ENCODE measurements around the gene CPE.

CPE gene

DNA sequence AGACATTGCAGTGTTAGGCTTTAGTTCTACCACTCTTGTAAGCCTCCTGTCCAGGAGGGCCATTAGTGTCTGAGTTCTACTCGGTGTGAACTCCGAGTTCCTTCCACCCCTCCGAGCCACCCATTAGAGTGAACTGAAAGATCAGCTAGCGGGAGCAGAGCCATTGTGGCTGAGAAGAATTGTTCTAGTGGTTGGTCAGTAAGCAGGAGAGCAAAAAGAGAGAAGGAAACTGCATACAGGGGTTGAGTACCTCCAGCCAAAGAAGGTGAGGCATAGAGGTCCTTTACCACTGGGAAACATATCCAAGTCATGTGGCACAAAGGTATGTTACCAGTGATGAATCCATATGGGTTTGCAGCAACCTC is 96.9 kb downstream of the CPE start:
- Histone ChIP-seq H3K4me1 (ENCODE audit: insufficient read depth, low read length, severe bottlenecking) (no peaks in the 10 kb centered on the region), H3K4me2 (ENCODE audit: low read length) (no peak overlapping the region), H3K9me3 (ENCODE audit: low read length) (peaks cover 16% of the 10 kb centered on the region), H2AFZ (ENCODE audit: low read length) (no peak overlapping the region), H3K79me2 (ENCODE audit: insufficient read depth, low read length) (no peaks in the 10 kb centered on the region), H3K4me3 (ENCODE audit: low read depth, low read length, poor library complexity, severe bottlenecking) (no peak overlapping the region), H3K9ac (ENCODE audit: low read length) (no peak overlapping the region), H3K27me3 (ENCODE audit: insufficient read depth, low read length) (no peaks in the 10 kb centered on the region), H3K36me3 (ENCODE audit: insufficient read depth, low read length) (no peaks in the 10 kb centered on the region), H3K27ac (ENCODE audit: low read depth, low read length, poor library complexity, severe bottlenecking) (no peak overlapping the region), H3K9me2 (ENCODE audit: low read depth, low read length) (no peaks in the 10 kb centered on the region), H3F3A (ENCODE audit: insufficient read depth, low read length) (no peaks in the 10 kb centered on the region), H4K20me1 (ENCODE audit: insufficient read depth, low read length) (no peaks in the 10 kb centered on the region)
- no peak for TF ChIP-seq EZH2 (IDR thresholded peaks at IDR 0.05; ENCODE audit: borderline replicate concordance, low read length)
- TF ChIP-seq, protein P1, sequence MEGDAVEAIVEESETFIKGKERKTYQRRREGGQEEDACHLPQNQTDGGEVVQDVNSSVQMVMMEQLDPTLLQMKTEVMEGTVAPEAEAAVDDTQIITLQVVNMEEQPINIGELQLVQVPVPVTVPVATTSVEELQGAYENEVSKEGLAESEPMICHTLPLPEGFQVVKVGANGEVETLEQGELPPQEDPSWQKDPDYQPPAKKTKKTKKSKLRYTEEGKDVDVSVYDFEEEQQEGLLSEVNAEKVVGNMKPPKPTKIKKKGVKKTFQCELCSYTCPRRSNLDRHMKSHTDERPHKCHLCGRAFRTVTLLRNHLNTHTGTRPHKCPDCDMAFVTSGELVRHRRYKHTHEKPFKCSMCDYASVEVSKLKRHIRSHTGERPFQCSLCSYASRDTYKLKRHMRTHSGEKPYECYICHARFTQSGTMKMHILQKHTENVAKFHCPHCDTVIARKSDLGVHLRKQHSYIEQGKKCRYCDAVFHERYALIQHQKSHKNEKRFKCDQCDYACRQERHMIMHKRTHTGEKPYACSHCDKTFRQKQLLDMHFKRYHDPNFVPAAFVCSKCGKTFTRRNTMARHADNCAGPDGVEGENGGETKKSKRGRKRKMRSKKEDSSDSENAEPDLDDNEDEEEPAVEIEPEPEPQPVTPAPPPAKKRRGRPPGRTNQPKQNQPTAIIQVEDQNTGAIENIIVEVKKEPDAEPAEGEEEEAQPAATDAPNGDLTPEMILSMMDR (IDR thresholded peaks at IDR 0.05; ENCODE audit: low read length), result no peak

DNA sequence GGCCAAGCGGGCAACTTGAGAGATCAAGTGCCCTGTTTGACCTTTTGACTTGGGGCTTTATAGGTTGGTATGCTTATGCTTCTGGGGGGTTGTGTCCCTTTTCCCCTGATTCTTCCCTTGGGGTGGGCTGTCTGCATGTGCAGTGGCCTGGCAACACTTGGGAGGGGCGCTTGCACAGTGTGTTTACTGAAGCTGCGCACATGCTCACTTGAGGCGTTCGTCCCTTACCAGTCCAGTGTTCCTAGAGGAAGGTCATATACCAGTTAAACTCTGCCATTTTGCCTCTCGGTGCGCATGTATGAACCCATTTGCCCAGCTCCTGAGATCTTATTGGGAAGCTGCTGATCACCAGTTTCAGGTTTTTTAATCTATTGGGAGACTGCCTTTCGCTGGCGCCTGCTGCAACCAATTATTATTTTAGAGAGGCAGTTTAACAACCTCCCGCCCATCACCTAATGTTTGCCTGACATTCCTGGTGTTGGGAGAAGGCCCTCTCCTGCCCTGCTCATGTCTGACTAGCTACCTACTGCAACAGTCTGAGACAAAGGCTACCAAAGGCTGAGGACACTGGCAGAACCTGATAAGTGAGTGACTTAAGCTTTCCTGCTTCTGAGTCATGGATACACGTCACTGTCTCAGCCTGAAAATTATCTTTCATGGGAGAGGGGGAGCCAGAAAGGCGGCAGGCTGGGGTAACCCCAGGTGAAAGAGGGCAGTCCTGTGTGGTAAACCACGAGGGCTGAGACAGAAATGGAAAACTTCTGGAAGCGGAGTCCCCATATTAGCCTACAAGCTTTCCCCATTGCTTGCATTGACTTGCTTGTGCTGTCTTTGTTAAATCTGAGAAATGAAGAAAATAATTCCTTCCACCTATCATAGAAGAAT is 97.6 kb downstream of the CPE start:
- Histone ChIP-seq H3K9me3 (ENCODE audit: low read length) (peaks cover 16% of the 10 kb centered on the region), H3K79me2 (ENCODE audit: insufficient read depth, low read length) (no peaks in the 10 kb centered on the region), H3K27me3 (ENCODE audit: insufficient read depth, low read length) (no peaks in the 10 kb centered on the region), H3K4me3 (ENCODE audit: low read depth, low read length, poor library complexity, severe bottlenecking) (no peak overlapping the region), H3K36me3 (ENCODE audit: insufficient read depth, low read length) (no peaks in the 10 kb centered on the region), H3K9ac (ENCODE audit: low read length) (no peak overlapping the region), H3K4me2 (ENCODE audit: low read length) (no peak overlapping the region), H3F3A (ENCODE audit: insufficient read depth, low read length) (no peaks in the 10 kb centered on the region), H3K4me1 (ENCODE audit: insufficient read depth, low read length, severe bottlenecking) (no peaks in the 10 kb centered on the region), H3K9me2 (ENCODE audit: low read depth, low read length) (no peaks in the 10 kb centered on the region), H3K27ac (ENCODE audit: low read depth, low read length, poor library complexity, severe bottlenecking) (no peak overlapping the region), H2AFZ (ENCODE audit: low read length) (no peak overlapping the region), H4K20me1 (ENCODE audit: insufficient read depth, low read length) (no peaks in the 10 kb centered on the region)
- TF ChIP-seq, protein P1 (IDR thresholded peaks at IDR 0.05; ENCODE audit: low read length), result no peak
- no peak for TF ChIP-seq EZH2 (IDR thresholded peaks at IDR 0.05; ENCODE audit: borderline replicate concordance, low read length)

DNA sequence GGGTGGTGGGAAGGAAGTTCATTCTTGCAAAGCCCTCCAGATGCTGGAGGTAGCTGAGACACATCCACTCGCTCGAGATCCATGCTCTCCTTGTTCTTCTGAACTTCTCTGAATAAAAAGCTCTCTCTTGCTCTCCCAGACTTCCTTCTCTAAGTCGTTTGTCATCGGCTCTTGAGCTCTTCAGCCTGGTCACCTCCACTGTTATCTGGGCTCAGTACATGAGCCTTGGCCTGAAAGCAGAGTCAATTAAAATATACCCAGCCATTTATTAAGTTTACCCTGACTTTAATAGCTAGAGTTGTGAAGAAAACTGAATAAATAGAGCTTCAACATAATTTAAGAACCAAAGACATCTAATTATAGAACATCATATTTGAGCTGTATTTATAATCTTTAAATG is 99.0 kb downstream of the CPE start:
- Histone ChIP-seq H3K4me2 (ENCODE audit: low read length) (no peak overlapping the region), H2AFZ (ENCODE audit: low read length) (no peak overlapping the region), H3K27me3 (ENCODE audit: insufficient read depth, low read length) (no peaks in the 10 kb centered on the region), H3K79me2 (ENCODE audit: insufficient read depth, low read length) (no peaks in the 10 kb centered on the region), H3K4me3 (ENCODE audit: low read depth, low read length, poor library complexity, severe bottlenecking) (no peak overlapping the region), H3K9me3 (ENCODE audit: low read length) (peaks cover 8% of the 10 kb centered on the region), H3K4me1 (ENCODE audit: insufficient read depth, low read length, severe bottlenecking) (no peaks in the 10 kb centered on the region), H3K9me2 (ENCODE audit: low read depth, low read length) (no peaks in the 10 kb centered on the region), H3K27ac (ENCODE audit: low read depth, low read length, poor library complexity, severe bottlenecking) (no peak overlapping the region), H3F3A (ENCODE audit: insufficient read depth, low read length) (no peaks in the 10 kb centered on the region), H3K36me3 (ENCODE audit: insufficient read depth, low read length) (no peaks in the 10 kb centered on the region), H4K20me1 (ENCODE audit: insufficient read depth, low read length) (no peaks in the 10 kb centered on the region), H3K9ac (ENCODE audit: low read length) (no peak overlapping the region)
- TF ChIP-seq, protein P1 (IDR thresholded peaks at IDR 0.05; ENCODE audit: low read length), result no peak
- TF ChIP-seq EZH2 (IDR thresholded peaks at IDR 0.05; ENCODE audit: borderline replicate concordance, low read length), result no peak

Data from OCI-LY1 (cell line).